Nephron progenitor cell (in vitro differentiated cells): ENCODE results near the gene NDUFV3.
"Not testable (repeated sequence)": the region's sequence is repeated elsewhere in the genome, so short reads cannot be mapped to it uniquely, and the experiment has no call there.

Experiments used
- DNase-seq: peaks from one replicate; pipeline ENCODE4 v3.0.0; 2021
- H3K27ac Mint-ChIP-seq: 2 replicates; pipeline ENCODE4 v1.8.0; 2021; ENCODE audit warnings: mild to moderate bottlenecking, moderate library complexity, mixed read lengths
- H3K27me3 Mint-ChIP-seq: 2 replicates; pipeline ENCODE4 v1.8.0; 2021; ENCODE audit warnings: mild to moderate bottlenecking, low read depth, mixed read lengths; ENCODE audit not compliant: poor library complexity
- H3K36me3 Mint-ChIP-seq: 2 replicates; pipeline ENCODE4 v1.8.0; 2021; ENCODE audit warnings: low read depth, mixed read lengths
- H3K4me1 Mint-ChIP-seq: 2 replicates; pipeline ENCODE4 v1.8.0; 2021; ENCODE audit warnings: mixed read lengths
- H3K4me3 Mint-ChIP-seq: 2 replicates; pipeline ENCODE4 v1.8.0; 2021; ENCODE audit warnings: mild to moderate bottlenecking, moderate library complexity, mixed read lengths
- H3K9me3 Mint-ChIP-seq: 2 replicates; pipeline ENCODE4 v1.8.0; 2021; ENCODE audit warnings: mild to moderate bottlenecking, moderate library complexity, mixed read lengths
- TF ChIP-seq, protein P1 (sequence below): fragments of 200-600 bp; sonication (generic); IDR thresholded peaks from 2 replicates; pipeline ENCODE4 v1.5.0; 2021; ENCODE audit warnings: antibody characterized with exemption

NDUFV3 gene

DNA sequence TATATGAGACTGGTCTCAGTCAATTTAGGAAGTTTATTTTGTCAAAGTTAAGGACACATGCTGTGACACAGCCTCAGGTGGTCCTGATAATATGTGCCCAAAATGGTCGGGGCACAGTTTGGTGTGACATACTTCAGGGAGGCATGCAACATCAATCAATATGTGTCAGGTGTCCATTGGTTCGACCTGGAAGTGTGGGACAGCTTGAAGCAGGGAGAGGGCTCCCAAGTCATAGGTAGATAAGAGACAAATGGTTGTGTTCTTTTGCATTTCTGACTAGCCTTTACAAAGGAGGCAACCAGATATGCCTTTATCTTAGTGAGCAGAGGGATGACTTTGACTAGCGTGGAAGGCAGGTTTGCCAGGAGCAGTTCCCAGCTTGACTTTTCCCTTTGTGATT lies 36.9 kb downstream of the NDUFV3 start:
- Mint-ChIP-seq H3K27me3 (no peaks in the 10 kb centered on the region), H3K4me3 (no peak overlapping the region), H3K9me3 (no peaks in the 10 kb centered on the region), H3K4me1 (peaks cover 39% of the 10 kb centered on the region), H3K36me3 (peaks cover 4% of the 10 kb centered on the region), H3K27ac (no peak overlapping the region)
- TF ChIP-seq, protein P1, sequence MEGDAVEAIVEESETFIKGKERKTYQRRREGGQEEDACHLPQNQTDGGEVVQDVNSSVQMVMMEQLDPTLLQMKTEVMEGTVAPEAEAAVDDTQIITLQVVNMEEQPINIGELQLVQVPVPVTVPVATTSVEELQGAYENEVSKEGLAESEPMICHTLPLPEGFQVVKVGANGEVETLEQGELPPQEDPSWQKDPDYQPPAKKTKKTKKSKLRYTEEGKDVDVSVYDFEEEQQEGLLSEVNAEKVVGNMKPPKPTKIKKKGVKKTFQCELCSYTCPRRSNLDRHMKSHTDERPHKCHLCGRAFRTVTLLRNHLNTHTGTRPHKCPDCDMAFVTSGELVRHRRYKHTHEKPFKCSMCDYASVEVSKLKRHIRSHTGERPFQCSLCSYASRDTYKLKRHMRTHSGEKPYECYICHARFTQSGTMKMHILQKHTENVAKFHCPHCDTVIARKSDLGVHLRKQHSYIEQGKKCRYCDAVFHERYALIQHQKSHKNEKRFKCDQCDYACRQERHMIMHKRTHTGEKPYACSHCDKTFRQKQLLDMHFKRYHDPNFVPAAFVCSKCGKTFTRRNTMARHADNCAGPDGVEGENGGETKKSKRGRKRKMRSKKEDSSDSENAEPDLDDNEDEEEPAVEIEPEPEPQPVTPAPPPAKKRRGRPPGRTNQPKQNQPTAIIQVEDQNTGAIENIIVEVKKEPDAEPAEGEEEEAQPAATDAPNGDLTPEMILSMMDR = no peak
- DNase-seq = no peak

DNA sequence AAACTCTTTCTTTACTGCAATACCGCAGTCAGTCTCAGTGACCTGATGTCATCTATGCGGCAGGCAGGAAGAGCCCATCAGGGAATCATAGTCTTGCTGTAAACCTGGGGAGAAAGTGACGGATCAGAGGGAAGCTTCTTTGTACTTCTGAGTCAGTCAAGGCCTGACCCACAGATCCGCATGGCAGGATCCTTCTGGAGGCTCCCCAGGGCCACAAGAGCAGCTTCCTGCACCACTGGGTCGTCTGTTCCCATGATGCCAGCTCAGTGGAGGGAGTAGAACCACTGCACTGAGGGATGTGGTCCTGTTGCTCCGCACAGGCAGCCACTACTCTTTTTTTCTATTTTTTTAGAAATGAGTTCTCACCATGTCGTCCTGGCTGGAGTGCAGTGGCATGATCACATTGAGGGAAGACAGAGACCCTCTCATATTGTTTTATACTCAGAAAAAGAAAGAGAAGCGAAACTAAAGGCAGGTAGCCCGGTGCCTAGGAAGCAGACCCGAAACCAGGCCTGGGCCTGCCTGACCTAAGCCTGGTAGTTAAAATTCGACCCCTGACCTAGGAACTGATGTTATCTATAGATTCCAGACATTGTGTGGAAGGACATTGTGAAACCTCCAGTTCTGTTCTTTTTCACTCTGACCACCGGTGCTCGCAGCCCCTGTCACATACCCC lies 38.6 kb downstream of the NDUFV3 start:
- Mint-ChIP-seq H3K27ac (peak overlapping the region; percentile 80), H3K9me3 (no peaks in the 10 kb centered on the region), H3K4me1 (peaks cover 38% of the 10 kb centered on the region), H3K27me3 (no peaks in the 10 kb centered on the region), H3K36me3 (peaks cover 4% of the 10 kb centered on the region), H3K4me3 (no peak overlapping the region)
- DNase-seq = no peak
- TF ChIP-seq, protein P1 = no peak

DNA sequence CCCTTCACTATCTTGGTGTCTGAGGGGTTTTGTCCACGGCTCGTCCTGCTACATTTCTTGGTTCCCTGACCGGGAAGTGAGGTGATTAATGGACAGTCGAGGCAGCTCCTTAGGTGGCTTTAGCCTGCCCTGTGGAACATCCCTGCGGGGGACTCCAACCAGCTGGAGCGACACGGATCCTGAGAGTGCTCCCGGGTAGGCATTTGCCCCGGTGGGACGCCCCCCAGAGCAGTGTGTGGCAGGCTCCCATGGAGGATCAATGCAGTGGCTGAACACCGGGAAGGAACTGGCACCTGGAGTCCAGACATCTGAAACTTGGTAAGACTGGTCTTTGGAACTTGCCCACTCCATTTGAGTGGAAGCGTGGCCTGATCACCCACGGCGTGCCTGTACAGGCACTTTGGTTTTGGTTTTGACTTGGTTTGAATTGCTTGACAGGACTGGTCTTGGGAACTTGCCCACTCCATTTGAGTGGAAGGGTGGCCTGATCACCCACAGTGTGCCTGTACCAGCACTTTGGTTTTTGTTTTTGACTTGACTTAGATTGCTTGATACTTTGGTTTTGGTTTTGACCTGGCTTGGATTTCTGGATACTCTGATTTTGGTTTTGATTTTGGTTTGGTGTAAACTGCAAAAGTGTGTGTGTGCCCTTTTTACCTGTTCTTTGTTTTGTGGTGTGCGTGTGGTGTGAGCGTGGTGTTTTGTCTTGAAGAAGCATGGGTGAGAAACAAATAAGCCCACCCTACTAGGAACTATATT lies 39.4 kb downstream of the NDUFV3 start:
- Mint-ChIP-seq H3K27ac (peak overlapping the region; percentile 87), H3K4me1 (peaks cover 43% of the 10 kb centered on the region)
- not testable (repeated sequence) for H3K36me3 Mint-ChIP-seq, H3K9me3 Mint-ChIP-seq, H3K27me3 Mint-ChIP-seq, DNase-seq, H3K4me3 Mint-ChIP-seq

DNA sequence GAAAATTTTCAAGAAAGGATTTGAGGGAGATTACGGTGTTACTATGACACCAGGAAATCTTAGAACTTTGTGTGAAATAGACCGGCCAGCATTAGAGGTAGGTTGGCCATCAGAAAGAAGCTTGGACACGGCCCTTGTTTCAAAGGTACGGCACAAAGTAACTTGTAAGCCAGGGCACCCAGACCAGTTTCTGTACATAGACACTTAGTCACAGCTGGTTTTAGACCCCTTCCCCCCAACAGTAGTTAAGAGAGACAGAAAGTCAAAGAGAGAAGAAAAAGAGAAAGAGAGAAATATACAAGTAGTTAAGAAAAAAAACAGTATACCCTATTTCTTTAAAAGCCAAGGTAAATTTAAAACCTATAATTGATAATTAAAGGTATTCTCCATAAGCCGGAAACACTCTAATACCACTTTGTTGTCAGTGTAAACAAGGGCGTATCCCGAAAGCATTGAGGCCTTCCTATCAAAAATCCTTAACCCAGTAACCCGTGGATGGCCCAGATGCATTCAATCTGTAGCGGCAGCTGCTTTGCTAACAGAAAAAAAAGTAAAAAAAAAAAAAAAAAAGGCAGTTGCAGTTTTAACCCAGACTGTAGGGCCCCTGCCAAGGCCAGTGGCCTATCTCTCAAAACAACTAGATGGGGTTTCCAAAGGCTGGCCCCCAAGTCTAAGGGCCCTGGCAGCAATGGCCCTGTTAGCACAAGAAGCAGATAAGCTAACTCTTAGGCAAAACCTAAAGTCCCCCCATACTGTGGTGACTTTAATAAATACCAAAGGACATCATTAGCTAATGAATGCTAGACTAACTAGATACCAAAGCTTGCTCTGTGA lies 40.2 kb downstream of the NDUFV3 start:
- DNase-seq, H3K36me3 Mint-ChIP-seq, H3K4me3 Mint-ChIP-seq, H3K27me3 Mint-ChIP-seq, H3K9me3 Mint-ChIP-seq: not testable (repeated sequence)
- Mint-ChIP-seq H3K27ac (peak overlapping the region; percentile 87), H3K4me1 (peaks cover 48% of the 10 kb centered on the region)

DNA sequence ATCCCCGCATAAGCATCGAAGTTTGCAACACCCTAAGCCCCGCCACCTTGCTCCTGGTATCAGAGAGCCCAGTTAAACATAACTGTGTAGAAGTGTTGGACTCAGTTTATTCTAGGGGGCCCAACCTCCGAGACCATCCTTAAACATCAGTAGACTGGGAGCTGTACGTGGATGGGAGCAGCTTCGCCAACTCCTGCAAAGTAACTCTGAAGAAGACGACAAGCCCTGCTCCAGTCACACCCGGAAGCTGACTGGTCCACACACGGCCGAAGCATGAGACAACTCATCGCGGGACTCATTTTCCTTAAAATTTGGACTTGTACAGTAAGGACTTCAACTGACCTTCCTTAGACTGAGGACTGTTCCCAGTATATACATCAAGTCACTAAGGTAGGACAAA lies 40.9 kb downstream of the NDUFV3 start:
- not testable (repeated sequence) for H3K36me3 Mint-ChIP-seq, H3K4me3 Mint-ChIP-seq, DNase-seq, H3K27me3 Mint-ChIP-seq, H3K27ac Mint-ChIP-seq, H3K9me3 Mint-ChIP-seq
- peaks cover 48% of the 10 kb centered on the region for H3K4me1 Mint-ChIP-seq

DNA sequence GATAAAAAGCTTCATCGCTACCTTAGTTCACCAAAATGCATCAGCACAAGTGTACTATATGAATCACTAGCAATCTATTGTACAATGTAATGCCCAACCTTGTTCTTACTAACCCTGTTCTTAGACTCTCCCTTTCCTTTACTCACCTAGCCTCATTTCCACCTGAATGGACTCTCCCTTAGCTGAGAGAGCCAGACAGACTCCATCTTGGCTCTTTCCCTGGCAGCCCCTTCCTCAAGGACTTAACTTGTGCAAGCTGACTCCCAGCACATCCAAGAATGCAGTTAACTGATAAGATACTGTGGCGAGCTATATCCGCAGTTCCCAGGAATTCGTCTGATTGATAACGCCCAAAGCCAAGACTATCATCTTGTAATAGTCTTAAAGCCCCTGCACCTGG lies 43.3 kb downstream of the NDUFV3 start:
- H3K27me3 Mint-ChIP-seq, H3K36me3 Mint-ChIP-seq, H3K9me3 Mint-ChIP-seq, DNase-seq, H3K4me3 Mint-ChIP-seq: not testable (repeated sequence)
- Mint-ChIP-seq H3K27ac (peak overlapping the region; percentile 18), H3K4me1 (peaks cover 41% of the 10 kb centered on the region)

DNA sequence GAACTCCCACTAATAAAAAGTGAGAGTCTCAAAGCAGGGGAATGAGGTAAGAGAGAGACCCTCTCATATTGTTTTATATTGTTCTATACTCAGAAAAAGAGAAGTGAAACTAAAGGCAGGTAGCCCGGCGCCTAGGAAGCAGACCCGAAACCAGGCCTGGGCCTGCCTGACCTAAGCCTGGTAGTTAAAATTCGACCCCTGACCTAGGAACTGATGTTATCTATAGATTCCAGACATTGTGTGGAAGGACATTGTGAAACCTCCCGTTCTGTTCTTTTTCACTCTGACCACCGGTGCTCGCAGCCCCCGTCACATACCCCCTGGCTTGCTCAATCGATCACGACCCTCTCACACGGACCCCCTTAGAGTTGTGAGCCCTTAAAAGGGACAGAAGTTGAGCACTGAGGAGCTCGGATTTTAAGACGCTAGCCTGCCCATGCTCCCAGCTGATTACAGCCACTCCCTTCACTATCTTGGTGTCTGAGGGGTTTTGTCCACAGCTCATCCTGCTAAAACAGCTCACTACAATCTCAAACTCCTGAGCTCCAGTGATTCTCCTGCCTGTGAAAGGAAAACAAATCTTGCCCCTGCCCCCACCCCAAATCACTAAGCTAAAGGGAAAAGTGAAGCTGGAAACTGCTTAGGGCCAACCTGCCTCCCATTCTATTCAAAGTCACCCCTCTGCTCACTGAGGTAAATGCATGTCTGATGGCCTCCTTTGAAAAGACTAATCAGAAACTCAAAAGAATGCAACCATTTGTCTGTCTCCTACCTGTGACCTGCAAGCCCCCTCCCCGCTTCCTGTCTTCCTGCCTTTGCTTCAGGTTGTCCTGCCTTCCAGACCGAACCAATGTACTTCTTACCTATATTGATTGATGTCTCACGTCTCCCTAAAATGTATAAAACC lies 44.2 kb downstream of the NDUFV3 start:
- H3K4me3 Mint-ChIP-seq = peak overlapping the region; percentile 15
- not testable (repeated sequence) for DNase-seq, H3K9me3 Mint-ChIP-seq

More for the DNA sequence above, 44.2 kb downstream of the NDUFV3 start:
- H3K27ac Mint-ChIP-seq = peak overlapping the region; percentile 94
- not testable (repeated sequence) for H3K36me3 Mint-ChIP-seq, H3K27me3 Mint-ChIP-seq
- H3K4me1 Mint-ChIP-seq = peaks cover 32% of the 10 kb centered on the region
